Right ventricle myocardium superior (tissue), 1 donor: Measurements from ENCODE around the gene VKORC1. TPM values are rescaled to one million over a fixed set of nuclear protein-coding genes. Genes with fewer than 3 reads are reported as not detected.

Source experiments
- ATAC-seq: fragments of 200-7000 bp; cut with Tn5 transposase; one replicate; pipeline ENCODE4 v1.9.1; 2020; ENCODE audit warnings: mild to moderate bottlenecking; ENCODE audit not compliant: poor library complexity
- DNase-seq: peaks from one replicate; pipeline ENCODE4 v3.0.0-alpha.2; 2020
- intact Hi-C: fragments of 100-400 bp; cut with DNase I; formaldehyde crosslinking; loops from one replicate; pipeline ENCODE4 v1.11.2; 2022
- total RNA-seq: library from RNA; stranded (reverse); fragmentation: NEBNext Ultra II Directional; extraction: Animal tissue kit (Norgen Biotek cat#: 25700); gene quantifications from one replicate; pipeline ENCODE4 v1.2.1, GENCODE V29; 2021
- donor health status: DM: no; HTN: yes; CAD: no; lungs with severe emphysema.

VKORC1 gene
- total RNA-seq, 1 donor from 2014 or later, result 40.0 TPM

DNA sequence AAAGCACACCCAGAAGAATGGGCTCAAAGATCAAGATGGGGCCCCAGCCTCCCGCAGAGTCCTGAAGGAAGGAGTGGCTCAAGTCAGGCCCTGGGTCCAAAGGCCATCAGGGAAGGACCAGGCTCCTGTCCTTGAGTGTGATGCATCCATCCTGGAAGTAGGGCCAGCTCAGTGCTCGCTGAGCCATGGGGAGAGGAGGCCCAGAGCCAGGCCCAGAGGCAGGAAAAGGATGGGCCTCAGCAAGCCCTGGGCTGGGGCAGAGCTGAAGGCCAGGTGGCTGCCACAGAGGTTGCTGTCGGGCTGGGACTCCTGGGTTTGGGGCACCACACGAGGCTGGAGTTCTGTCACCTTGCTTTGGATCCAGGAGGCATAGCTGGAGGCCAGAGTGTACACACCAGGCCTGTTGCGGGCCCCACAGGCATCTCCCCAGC is 37.3 kb upstream of the VKORC1 start:
- no peak for ATAC-seq
- DNase-seq, result no peak
- intact Hi-C loops, result no loop called here

DNA sequence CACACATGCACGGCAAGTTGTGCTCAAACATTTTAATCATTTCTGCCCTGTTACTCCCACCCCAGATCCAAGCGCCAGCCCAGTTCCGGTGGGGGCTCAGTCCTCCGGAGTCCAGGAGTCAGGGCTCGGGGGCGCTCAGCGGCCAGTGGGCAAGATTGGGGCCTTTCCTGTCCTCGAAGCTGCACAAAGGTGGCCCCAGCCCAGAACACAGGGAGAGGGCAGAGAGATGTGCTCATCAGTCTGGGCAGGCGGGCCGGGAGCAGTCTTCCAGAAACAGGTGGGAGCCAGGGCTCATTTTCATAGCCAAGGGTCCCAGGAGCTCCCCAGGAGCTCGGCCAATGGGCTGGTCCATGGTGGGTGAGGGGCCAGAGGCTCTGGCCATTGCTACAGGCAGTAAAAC is 36.8 kb upstream of the VKORC1 start:
- ATAC-seq (no peak), DNase-seq (no peak)
- intact Hi-C loops, result no loop called here

DNA sequence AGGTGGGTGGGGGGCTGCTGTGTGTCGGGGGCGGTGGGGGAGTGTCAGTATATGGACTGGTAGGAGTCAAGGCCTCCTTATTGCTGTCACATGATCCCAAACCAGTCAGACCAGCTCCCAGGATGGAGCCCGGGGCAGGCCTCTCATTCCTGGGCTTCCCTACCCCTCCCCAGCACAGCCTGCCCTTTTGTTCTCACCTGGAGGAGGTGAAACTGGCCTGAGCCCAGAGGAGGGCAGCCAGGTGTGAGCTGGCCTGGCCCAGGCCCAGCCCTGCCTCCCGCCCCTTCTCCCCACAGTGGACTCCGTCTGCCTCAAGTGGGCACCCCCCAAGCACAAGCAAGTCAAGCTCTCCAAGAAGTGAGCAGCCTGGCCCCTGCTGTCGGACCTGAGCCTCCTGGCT is 36.3 kb upstream of the VKORC1 start:
- DNase-seq, result no peak
- no peak for ATAC-seq
- intact Hi-C loops, result no loop called here

DNA sequence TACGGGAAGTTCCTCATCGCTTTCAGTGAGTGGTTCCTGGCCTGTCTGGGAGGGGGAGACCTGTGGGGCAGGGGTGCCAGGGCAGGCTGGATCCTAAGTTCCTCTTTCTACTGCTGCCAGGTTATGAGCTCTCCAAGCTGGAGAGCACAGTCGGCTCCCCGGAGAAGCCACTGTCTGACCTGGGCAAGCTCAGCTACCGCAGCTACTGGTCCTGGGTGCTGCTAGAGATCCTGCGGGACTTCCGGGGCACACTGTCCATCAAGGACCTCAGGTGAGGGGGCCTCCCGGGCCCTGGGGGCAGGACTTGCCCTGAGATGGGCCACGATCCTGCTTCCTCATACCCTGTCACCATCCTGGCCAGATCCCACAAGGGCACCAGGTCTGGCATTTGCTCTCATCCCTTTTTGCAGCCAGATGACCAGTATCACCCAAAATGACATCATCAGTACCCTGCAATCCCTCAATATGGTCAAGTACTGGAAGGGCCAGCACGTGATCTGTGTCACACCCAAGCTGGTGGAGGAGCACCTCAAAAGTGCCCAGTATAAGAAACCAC is 35.8 kb upstream of the VKORC1 start:
- DNase-seq, result peak; percentile 61
- ATAC-seq, result no peak
- intact Hi-C loops, result no loop called here

DNA sequence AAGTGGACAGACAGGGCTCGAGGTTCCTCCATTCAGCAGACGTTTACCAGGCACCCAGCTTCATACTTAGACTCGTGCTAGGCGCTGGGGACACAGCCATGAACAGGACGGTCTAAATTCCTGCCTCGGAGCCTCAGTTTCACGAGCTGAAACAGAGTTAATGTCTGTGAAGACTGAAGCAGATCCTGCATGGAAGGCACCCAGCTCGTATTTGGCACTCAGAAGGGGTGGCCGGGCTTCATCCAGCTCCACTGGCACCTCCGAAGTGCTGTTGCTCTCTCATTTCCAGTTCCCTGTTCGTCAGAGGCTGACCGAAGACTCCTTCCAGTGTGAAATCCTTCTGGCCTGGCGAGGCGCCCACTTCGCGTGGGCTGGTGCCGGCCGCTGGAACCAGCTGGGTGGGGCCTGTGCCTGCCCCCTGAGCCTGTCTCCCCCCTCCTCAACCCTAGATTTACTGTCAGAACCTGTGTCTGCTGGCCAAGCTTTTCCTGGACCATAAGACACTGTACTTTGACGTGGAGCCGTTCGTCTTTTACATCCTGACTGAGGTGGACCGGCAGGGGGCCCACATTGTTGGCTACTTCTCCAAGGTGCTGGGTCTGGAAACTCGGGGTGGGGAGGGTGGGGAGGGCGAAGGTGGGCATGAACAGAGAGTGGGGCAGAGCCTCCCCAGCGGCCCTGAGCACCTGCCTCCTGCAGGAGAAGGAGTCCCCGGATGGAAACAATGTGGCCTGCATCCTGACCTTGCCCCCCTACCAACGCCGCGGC is 35.2 kb upstream of the VKORC1 start:
- peak; percentile 34 for ATAC-seq
- peak; percentile 82 for DNase-seq
- intact Hi-C loops, result no loop called here

DNA sequence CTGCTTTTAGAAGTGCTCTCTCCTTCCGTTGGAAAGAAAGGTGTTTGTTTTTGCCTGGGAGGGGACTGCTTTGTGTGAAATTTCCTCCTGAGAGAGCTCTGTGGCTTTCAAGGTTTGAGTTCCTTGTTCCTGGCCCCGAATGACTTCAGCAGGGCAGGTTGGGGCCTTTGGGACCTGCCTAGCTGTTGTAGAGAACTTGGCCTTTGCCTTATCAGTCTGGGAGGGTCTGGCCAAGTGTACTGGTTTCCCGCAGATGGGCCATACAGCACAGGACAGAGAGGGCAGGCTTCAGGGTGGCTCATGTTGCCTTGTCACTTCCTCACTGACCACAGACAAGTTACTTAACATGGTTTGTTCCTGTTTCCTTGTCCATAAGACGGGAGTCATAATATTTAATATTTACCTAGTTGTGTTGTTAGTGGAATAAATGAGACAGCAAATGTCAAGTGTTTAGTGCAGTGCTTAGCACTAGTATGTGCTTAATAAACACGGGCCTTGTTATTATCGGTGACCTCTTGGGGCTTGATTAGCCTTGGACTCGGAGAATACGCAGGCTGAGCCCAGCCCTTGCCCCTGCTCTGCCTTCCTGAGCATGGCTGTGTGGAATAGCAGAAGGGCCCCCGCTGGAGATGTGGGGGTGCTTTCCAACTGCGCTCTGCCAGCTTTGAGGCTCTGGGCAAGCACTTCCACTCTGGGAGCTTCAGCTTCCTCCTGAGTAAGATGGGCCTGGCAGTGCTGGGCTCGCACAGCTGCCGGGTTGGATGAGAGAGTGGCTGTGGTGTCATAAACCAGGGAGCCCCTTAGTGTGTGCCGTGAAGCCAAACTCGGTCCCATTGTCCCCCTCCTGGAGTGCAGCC is 34.3 kb upstream of the VKORC1 start:
- peak; percentile 58 for ATAC-seq
- DNase-seq, result peak; percentile 69
- intact Hi-C loops, result no loop called here

DNA sequence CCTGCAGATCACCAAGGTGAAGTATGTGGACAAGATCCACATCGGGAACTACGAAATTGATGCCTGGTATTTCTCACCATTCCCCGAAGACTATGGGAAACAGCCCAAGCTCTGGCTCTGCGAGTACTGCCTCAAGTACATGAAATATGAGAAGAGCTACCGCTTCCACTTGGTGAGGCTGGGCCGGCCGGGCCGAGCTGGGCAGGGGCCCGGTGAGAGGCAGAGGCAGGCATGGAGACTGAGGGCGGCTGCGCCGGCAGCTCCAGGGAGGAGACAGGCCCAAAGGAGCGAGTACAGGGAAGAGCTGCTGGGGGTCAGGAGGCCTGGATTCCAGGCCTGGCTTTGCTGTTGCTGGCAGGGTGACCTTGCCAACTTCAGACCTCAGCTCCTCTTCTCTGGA is 32.6 kb upstream of the VKORC1 start:
- intact Hi-C loops, result no loop called here
- ATAC-seq (no peak), DNase-seq (no peak)

DNA sequence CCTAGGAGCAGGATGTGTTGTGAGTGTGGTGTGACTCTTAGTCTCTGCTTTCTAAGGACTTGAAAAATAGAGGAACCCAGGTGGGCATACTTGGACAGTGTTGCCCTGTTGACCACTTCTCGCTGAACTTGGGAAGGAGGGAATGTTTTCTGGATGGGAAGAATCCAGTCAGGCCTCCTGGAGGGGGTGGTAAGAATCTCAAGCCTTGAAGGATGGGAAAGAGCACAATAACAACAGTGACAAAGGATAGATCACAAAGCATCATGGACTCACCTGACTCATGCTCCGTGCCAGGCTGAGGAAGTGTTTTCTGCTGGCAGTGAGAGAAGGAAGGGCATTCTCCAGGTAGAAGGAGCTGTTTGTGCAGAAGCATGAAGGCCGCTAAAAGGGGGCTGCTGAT is 31.2 kb upstream of the VKORC1 start:
- intact Hi-C loops, result no loop called here
- ATAC-seq (no peak), DNase-seq (no peak)

DNA sequence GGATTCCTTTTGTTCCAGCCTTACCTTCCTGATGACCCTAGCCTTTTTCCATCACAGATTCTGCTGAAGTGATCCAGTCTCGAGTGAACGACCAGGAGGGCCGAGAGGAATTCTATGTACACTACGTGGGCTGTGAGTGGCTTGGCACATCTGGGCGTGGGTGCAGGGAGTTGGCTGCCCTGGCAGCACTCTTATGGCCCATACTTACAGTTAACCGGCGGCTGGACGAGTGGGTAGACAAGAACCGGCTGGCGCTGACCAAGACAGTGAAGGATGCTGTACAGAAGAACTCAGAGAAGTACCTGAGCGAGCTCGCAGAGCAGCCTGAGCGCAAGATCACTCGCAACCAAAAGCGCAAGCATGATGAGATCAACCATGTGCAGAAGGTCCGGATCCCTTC is 25.5 kb upstream of the VKORC1 start:
- intact Hi-C loops, result no loop called here
- DNase-seq (no peak), ATAC-seq (no peak)

DNA sequence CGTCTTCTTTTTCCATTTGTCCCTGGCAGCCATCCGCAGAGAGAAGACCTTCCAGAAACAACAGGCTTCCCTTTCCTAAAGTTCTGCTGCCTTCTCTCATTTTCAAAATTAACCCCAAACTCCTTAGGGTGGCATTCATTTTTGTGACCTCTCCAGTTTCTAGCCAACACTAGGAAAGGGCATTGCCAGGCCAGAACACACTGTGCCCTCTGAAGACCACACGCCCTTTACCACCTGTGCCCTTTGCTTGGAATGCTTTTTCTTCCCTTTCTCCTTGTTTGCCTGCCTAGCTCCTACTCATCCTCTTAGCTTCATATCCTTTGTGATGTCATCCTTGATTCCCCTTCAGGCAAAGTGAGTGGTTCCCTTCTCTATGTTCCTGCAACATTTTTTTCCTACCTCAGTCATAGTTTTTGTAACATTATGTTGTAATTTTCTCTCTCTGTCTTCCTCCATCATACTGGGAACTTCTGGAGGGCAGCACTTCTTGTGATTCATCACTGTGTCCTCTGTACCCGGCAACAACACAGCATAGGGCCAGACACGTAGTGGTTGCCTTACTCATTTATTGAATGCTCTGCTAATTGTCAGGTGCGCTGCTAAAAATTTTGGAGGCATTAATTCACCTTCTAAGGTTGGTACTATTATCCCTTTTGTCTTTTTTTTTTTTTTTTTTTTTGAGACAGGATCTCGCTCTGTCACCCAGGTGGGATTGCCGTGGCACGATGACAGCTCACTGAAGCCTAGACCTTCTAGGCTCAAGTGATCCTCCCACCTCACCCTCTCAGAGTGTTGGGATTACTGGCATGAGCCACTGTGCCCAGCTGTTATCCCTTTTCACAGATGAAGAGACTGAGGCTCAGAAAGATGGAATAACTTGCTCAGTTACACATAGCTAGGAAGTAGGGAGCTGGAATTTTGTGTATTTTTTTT is 23.9 kb upstream of the VKORC1 start:
- ATAC-seq (peak; percentile 5), DNase-seq (no peak)
- intact Hi-C loops, result no loop called here

DNA sequence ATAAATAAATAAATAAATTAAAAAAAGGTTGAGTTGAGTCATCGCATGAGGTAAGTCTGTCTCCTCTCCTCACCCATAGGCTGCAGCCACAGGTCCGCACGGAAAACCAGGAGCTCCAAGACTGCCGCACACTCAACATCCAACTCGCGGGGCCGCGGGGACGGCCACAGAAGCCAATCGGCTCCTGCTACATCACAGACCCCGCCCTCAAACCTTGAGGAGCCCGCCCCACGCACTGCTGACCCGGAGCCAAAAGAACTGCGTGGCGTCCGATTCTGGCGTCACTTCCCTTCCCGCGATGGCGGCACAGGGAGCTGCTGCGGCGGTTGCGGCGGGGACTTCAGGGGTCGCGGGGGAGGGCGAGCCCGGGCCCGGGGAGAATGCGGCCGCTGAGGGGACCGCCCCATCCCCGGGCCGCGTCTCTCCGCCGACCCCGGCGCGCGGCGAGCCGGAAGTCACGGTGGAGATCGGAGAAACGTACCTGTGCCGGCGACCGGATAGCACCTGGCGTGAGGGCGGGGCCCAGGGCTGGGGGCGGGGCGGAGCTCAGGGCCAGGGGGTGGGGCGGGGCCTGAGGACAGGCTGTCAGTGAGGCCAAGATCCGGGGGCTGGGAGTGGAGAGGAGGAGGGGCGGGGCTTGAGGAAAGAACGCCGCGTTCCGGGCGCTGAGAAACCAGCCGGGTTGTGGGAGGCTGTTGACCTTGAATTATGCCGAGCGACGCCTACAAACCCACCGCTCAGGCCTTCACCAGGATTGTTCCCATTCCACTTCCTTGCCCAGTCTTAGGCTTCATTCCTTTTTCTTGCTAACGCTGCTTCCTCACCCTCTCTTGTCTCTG is 23.0 kb upstream of the VKORC1 start, which contains the start of gene KAT8:
Gene KAT8, plus strand, starts transcription at position 281 of the 839 bp plus-strand sequence. Its CDS starts 18 bp downstream, at position 299.
- intact Hi-C loops, result no loop called here
- DNase-seq (peak; percentile 99), ATAC-seq (peak; percentile 96)

DNA sequence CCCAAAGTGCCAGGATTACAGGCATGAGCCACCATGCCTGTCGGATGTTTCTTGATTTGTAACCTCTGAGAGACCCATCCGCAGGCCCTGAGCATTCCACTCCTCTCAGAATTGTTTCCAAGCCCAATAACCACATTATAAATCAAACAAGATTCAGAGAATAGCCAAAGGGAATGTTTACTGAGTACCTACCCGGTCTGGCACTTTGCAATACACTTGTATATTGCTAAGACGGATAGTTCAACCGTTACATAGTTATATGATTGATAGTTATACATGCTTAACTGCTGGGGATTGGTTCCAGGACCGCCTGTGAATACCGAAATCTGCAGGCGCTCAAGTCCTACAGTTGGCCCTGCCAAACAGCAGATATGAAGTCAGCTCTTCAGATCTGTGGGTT is 19.9 kb upstream of the VKORC1 start:
- intact Hi-C loops, result no loop called here

DNA sequence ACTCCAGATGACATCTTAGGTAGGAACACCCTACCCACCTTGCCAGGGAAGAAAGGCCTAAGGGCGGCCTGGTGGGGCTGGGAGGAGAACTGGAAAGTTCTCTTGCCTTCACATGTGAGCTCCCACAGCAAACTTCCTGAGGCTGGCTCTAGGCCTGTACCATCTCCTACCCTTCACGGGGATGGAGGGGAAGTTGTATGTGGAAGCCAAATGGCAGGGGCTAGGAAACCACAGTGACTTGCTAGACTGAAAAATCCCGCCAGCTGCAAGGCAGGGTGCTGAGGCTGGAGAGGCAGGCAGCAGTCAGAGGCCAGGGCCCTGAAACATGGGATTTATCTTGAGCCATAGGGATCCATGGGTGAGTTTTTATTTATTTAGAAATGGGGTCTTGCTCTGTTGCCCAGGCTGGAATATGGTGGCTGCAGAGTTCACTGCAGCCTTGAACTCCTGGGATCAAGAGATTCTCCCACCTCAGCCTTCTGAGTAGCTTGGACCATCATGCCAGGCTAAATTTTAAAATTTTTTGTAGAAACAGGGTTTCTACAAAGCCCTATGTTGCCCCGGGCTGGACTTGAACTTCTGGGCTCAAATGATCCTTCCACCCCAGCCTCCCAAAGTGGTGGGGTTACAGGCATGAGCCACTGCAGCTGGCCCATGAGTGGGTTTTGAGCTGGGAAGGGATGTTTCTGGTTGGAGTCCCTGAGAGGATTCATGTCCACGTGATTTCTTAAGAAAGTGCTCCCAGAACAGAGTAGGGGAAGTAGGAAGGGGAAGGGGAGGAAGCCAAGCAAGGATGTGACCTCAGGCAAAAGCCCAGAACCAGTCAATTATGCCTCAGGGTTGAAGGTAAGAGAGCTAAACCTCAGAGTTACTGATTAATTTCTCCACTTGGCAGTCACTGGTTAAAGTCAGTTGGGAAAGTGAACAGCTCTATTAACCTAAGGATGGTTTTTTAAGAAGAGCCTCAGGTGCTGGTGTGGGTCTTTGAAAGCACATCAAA is 18.8 kb upstream of the VKORC1 start:
- intact Hi-C loops, result no loop called here
- ATAC-seq (no peak), DNase-seq (no peak)

More for the DNA sequence above, 19.9 kb upstream of the VKORC1 start:
- ATAC-seq (no peak), DNase-seq (no peak)

DNA sequence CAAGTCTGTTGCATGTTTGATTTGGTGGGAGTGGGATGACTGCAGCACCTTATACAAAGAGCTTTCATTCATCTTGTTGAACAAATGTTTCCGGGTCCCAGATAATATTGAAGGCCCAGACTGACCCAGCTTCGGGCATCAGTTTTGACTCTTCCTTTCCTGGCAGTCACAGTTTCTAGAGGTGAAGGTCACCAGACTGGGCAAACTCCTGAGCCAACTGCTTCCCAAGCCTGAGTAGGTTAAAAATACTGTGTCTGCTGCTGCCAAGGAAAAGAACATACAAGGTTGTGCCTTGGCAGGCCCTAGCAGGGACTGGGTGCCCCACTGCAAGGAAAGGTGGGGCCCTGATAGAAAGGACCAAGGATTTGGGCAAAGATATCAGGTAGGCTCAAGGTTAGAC is 18.1 kb upstream of the VKORC1 start:
- ATAC-seq, result peak; percentile 23
- intact Hi-C loops, result no loop called here
- no peak for DNase-seq

DNA sequence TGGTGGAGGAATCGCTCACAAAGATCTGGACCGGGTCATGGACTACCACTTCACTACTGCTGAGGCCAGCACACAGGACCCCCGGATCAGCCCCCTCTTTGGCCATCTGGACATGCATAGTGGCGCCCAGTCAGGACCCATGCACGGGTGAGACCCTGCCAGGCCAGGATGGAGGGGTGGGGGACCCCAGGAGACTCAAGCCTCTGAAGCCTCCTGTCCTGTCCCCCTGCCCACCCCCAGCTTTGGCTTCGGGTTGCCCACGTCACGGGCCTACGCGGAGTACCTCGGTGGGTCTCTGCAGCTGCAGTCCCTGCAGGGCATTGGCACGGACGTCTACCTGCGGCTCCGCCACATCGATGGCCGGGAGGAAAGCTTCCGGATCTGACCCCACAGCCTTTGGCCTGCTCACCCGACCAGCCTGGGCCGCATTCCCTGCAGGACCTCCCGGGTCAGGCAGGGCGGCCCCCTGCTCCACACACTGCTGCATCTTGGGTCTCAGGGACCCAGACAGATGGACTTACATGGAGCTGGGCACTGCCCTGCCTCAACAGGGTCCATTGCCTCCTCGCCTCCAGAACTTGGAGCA is 17.4 kb upstream of the VKORC1 start:
- DNase-seq (no peak), ATAC-seq (no peak)
- intact Hi-C loops, result no loop called here
